OCI-LY7 (cell line): ENCODE measurements around the gene SLC1A4. TPM values are rescaled to one million over a fixed set of nuclear protein-coding genes. Genes with fewer than 3 reads are reported as not detected.

Experiments
- BruUV-seq: library from RNA; stranded (reverse); fragments of 400-500 nt; replicated peaks from 2 replicates; lab custom pipeline; 2021; lab: Mats Ljungman, UMichigan
- CTCF ChIA-PET: fragments of 300-600 bp; sonication (Branson Sonifier 250); formaldehyde crosslinking; loops from one replicate; lab custom pipeline; 2022; ENCODE audit warnings: antibody characterized with exemption; ENCODE audit not compliant: unreplicated experiment; lab: Charles Lee
- POLR2A ChIA-PET: fragments of 300-600 bp; sonication (Branson Sonifier 250); formaldehyde crosslinking; loops from one replicate; lab custom pipeline; 2022; ENCODE audit warnings: antibody characterized with exemption; lab: Charles Lee
- DNase-seq: peaks from one replicate; pipeline ENCODE4 v3.0.0-alpha.2; 2015; ENCODE audit warnings: low spot score
- H2AFZ ChIP-seq: fragments of 200-600 bp; sonication (generic), shearing (Covaris generic); 2 replicates; pipeline ENCODE4 v1.6.1; 2014; ENCODE audit warnings: mild to moderate bottlenecking, antibody characterized with exemption, low read length, moderate library complexity
- H3K27ac ChIP-seq: fragments of 200-600 bp; sonication (generic); 2 replicates; pipeline ENCODE4 v1.5.1; 2014; ENCODE audit warnings: mixed run types, low read depth, mild to moderate bottlenecking, moderate library complexity, low read length, inconsistent platforms; ENCODE audit not compliant: poor library complexity, severe bottlenecking
- H3K36me3 ChIP-seq: fragments of 200-600 bp; sonication (generic); 2 replicates; pipeline ENCODE4 v1.6.1; 2014; ENCODE audit warnings: mild to moderate bottlenecking, antibody characterized with exemption, low read length, moderate library complexity, mixed read lengths; ENCODE audit not compliant: insufficient read depth
- H3K4me1 ChIP-seq: fragments of 200-600 bp; sonication (generic); 2 replicates; pipeline ENCODE4 v1.5.1; 2014; ENCODE audit warnings: mild to moderate bottlenecking, low read length; ENCODE audit not compliant: insufficient read depth, poor library complexity, severe bottlenecking
- H3K4me2 ChIP-seq: fragments of 200-600 bp; sonication (generic); 2 replicates; pipeline ENCODE4 v1.6.1; 2014; ENCODE audit warnings: mild to moderate bottlenecking, low read length
- H3K4me3 ChIP-seq: fragments of 200-600 bp; sonication (generic); 2 replicates; pipeline ENCODE4 v1.5.1; 2014; ENCODE audit warnings: mild to moderate bottlenecking, low read depth, low read length; ENCODE audit not compliant: poor library complexity, severe bottlenecking
- H3K79me2 ChIP-seq: fragments of 200-600 bp; sonication (generic); 2 replicates; pipeline ENCODE4 v1.6.1; 2016; ENCODE audit warnings: low read depth, mild to moderate bottlenecking, low read length, moderate library complexity, mixed read lengths; ENCODE audit not compliant: insufficient read depth
- H3K9me2 ChIP-seq: fragments of 200-600 bp; sonication (generic); 2 replicates; pipeline ENCODE4 v1.6.1; 2016; ENCODE audit warnings: mild to moderate bottlenecking, low read length, mixed read lengths; ENCODE audit not compliant: insufficient read depth
- H3K9me3 ChIP-seq: fragments of 200-600 bp; sonication (generic); 2 replicates; pipeline ENCODE4 v1.6.1; 2014; ENCODE audit warnings: mild to moderate bottlenecking, mixed run types, low read length, mixed read lengths
- H4K20me1 ChIP-seq: fragments of 200-600 bp; sonication (generic); 2 replicates; pipeline ENCODE4 v1.6.1; 2014; ENCODE audit warnings: mild to moderate bottlenecking, antibody characterized with exemption, low read length, moderate library complexity, mixed read lengths; ENCODE audit not compliant: insufficient read depth
- EZH2phosphoT487 ChIP-seq: fragments of 200-600 bp; sonication (generic); IDR thresholded peaks from 2 replicates; pipeline ENCODE4 v1.6.1; 2018; ENCODE audit warnings: low read depth, borderline replicate concordance, mild to moderate bottlenecking, mixed run types, antibody characterized with exemption, low read length, moderate library complexity, mixed read lengths
- intact Hi-C: fragments of 100-400 bp; cut with micrococcal nuclease; formaldehyde crosslinking; loops from one replicate; pipeline ENCODE4 v1.10.0; 2022; ENCODE audit not compliant: unreplicated experiment
- total RNA-seq, 2 experiments: library from RNA; depleted of rRNA in 1 of 2; stranded (reverse); fragments of >200 nt in 1 of 2; shearing (Covaris generic) in 1 of 2; gene quantifications; 2 replicates each; pipeline ENCODE4 v1.2.3, GENCODE V29; 2014 to 2022
- TF ChIP-seq, protein P1 (sequence below): fragments of 200-600 bp; sonication (generic); conservative IDR thresholded peaks from 2 replicates; pipeline ENCODE4 v1.5.1; 2014; ENCODE audit warnings: mild to moderate bottlenecking, antibody characterized with exemption, low read length, moderate library complexity, mixed read lengths

SLC1A4 gene
- total RNA-seq, 2 experiments from 2014 or later, result 17.2 to 31.1 TPM

DNA sequence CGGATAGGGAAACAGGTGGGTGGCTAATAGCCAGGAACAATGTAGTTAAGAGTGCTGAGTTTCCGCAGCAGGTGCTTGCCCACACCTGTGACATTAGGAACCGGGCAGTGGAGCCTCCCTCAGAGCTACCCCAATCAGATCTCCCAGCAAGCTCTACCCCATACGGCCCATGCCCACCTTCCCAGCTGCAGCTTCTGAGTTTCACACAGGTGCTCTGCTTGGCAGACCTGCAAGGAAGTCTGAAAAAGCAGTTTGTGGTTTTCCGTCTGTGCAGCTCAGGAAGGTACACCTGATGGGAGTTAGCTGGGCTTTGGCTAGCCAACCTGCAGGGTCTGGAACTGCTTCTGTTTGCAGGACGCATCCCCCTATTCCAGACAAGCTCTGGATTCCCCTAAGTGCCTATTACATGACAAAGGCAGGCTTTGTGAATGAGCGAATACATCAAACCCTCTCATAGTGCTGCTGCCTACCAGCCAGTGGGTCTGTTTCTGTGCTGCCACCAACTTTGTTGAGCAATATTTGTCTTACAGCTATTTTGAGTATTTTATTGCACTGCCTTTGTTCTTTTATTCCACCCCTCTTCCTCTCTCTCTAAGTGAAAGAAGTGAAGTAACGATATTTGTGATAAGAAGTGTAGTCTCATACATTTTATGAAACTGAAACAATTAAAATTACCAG lies 42.3 kb downstream of the SLC1A4 start:
- no peak overlapping the region for H2AFZ ChIP-seq
- POLR2A ChIA-PET, result interaction anchor here (0.5 to 2.5 kb wide), 20 partner anchors 10 to 377 kb away, joined by 3 to 23 read pairs (median 4); no protein-coding TSS in a partner anchor
- H3K9me3 ChIP-seq, result no peaks in the 10 kb centered on the region
- TF ChIP-seq EZH2phosphoT487, result no peak
- TF ChIP-seq, protein P1, sequence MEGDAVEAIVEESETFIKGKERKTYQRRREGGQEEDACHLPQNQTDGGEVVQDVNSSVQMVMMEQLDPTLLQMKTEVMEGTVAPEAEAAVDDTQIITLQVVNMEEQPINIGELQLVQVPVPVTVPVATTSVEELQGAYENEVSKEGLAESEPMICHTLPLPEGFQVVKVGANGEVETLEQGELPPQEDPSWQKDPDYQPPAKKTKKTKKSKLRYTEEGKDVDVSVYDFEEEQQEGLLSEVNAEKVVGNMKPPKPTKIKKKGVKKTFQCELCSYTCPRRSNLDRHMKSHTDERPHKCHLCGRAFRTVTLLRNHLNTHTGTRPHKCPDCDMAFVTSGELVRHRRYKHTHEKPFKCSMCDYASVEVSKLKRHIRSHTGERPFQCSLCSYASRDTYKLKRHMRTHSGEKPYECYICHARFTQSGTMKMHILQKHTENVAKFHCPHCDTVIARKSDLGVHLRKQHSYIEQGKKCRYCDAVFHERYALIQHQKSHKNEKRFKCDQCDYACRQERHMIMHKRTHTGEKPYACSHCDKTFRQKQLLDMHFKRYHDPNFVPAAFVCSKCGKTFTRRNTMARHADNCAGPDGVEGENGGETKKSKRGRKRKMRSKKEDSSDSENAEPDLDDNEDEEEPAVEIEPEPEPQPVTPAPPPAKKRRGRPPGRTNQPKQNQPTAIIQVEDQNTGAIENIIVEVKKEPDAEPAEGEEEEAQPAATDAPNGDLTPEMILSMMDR, result no peak
- no peaks in the 10 kb centered on the region; the same call in 1 of the 2 replicates for H3K36me3 ChIP-seq
- H4K20me1 ChIP-seq, result no peaks in the 10 kb centered on the region
- peaks cover 75% of the 10 kb centered on the region for H3K4me1 ChIP-seq
- H3K4me2 ChIP-seq, result peak overlapping the region; percentile 98
- peak overlapping the region; percentile 64 for H3K4me3 ChIP-seq
- H3K27ac ChIP-seq, result peak overlapping the region; percentile 98
- H3K79me2 ChIP-seq, result no peaks in the 10 kb centered on the region
- CTCF ChIA-PET, result interaction anchor here (0.6 to 2.7 kb wide), 6 partner anchors 24 to 116 kb away, joined by 3 to 19 read pairs (median 4); no protein-coding TSS in a partner anchor
- intact Hi-C loops, result loop anchor here (1.0 to 5.0 kb wide), 8 partner anchors 43 to 509 kb away; partner anchors contain the start of gene AFTPH
- no TSS peak for BruUV-seq
- no peaks in the 10 kb centered on the region for H3K9me2 ChIP-seq
- peak; percentile 96 for DNase-seq

DNA sequence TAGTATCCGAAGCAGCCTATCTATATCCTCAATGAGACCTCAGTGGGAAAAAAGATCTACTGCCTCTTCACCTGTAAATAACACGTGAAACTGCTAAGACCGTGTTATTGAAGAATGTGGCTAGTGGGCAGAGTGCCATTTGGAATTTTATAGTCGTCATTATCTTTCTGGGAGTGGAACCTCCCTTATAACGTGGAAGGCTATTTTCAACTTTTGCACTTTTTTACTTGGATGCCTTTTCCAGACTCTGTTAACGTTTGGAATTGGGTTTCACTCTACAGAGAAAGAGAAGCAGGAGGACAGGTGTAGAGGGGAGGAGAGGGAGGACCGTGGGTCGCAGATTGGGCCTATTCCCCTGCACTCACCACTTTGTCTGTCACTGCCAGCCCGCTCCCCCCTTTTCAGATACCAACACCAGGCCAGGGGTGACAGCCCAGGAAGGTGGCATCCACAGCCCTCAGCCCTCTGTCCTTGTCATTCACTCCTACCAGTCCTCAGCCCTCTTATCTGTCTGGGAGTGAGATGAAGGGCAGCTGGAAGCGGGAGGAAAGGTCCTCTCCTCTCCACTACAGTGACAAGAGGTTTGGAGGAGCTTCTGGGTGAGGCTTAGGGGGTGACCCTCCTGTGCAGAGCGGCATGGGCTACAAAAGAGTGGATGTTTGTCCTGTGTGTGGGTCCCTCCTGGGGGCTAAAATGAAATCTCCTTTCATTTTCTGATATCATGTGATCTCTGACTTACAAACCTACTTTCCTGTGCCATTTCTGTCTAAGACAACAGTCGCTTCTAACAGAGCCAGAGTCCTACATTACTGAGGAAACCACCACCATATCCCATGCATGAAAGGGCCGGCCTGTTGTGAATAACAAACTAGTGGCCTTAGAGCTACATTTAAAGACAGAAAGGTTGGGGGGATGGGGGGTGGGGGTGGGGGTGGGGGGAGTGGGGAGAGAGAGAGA lies 43.1 kb downstream of the SLC1A4 start:
- Histone ChIP-seq H3K4me1 (peaks cover 67% of the 10 kb centered on the region), H3K4me2 (peak overlapping the region; percentile 98), H3K9me2 (no peaks in the 10 kb centered on the region), H3K4me3 (peak overlapping the region; percentile 63), H4K20me1 (no peaks in the 10 kb centered on the region), H2AFZ (peak overlapping the region; percentile 45; the same call in 1 of the 2 replicates), H3K9me3 (no peaks in the 10 kb centered on the region), H3K27ac (peak overlapping the region; percentile 98), H3K79me2 (no peaks in the 10 kb centered on the region), H3K36me3 (peaks cover under 1% of the 10 kb centered on the region; the same call in 1 of the 2 replicates)
- peak; percentile 55 for DNase-seq
- no peak for TF ChIP-seq EZH2phosphoT487
- TF ChIP-seq, protein P1, result no peak
- intact Hi-C loops, result loop anchor here (5.0 kb wide), 5 partner anchors 285 to 510 kb away; partner anchors contain the start of gene AFTPH
- ChIA-PET CTCF (interaction anchor here (0.6 to 2.7 kb wide), 6 partner anchors 23 to 116 kb away, joined by 3 to 19 read pairs (median 4); no protein-coding TSS in a partner anchor), POLR2A (interaction anchor here (0.7 to 2.5 kb wide), 14 partner anchors 11 to 389 kb away, joined by 3 to 23 read pairs (median 5); partner anchors contain the start of gene CEP68)
- BruUV-seq, result no TSS peak
